ENCODE results near the gene PCNX3.
"Not testable (repeated sequence)": the region's sequence is repeated elsewhere in the genome, so short reads cannot be mapped to it uniquely, and the experiment has no call there.

The PCNX3 gene

GRCh38 chr11:65655570-65656332 is 40.2 kb downstream of the PCNX3 start:
- DNase-seq (ENCODE audit: low read depth): no peak

- DNase-seq (ENCODE audit: low read depth): no peak
These were observed 41.9 kb downstream of the PCNX3 start for GRCh38 chr11:65657426-65657825.

- no peak for DNase-seq (ENCODE audit: low read depth)
These were observed 42.8 kb downstream of the PCNX3 start for GRCh38 chr11:65658174-65659021.

DNA sequence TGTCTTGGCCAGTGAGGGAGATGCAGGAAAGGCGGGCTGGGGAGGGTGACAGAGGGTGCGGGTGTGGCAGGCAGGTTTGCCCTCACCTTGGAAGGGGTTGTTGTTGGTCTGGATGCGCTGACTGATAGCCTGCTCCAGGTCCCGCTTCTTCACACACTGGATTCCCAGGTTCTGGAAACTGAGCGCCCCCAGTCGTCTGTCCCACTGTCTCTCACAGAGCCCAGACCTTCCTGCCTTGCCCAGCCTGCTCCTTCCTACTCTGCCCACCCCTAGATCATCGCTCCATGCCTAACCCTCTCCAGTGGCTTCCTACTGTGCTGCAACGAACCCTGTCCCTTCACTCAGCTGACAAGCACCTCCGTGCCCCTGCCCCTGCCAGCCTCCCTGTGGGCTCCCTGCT is 44.5 kb downstream of the PCNX3 start:
- no peak for DNase-seq (ENCODE audit: low read depth)

- not testable (repeated sequence) for DNase-seq (ENCODE audit: low read depth)
These were observed 45.3 kb downstream of the PCNX3 start for GRCh38 chr11:65660908-65661307.

GRCh38 chr11:65661599-65662246 is 46.1 kb downstream of the PCNX3 start:
- DNase-seq (ENCODE audit: low read depth): no peak

- DNase-seq (ENCODE audit: low read depth): no peak
These were observed 46.7 kb downstream of the PCNX3 start for GRCh38 chr11:65662247-65662798.

DNA sequence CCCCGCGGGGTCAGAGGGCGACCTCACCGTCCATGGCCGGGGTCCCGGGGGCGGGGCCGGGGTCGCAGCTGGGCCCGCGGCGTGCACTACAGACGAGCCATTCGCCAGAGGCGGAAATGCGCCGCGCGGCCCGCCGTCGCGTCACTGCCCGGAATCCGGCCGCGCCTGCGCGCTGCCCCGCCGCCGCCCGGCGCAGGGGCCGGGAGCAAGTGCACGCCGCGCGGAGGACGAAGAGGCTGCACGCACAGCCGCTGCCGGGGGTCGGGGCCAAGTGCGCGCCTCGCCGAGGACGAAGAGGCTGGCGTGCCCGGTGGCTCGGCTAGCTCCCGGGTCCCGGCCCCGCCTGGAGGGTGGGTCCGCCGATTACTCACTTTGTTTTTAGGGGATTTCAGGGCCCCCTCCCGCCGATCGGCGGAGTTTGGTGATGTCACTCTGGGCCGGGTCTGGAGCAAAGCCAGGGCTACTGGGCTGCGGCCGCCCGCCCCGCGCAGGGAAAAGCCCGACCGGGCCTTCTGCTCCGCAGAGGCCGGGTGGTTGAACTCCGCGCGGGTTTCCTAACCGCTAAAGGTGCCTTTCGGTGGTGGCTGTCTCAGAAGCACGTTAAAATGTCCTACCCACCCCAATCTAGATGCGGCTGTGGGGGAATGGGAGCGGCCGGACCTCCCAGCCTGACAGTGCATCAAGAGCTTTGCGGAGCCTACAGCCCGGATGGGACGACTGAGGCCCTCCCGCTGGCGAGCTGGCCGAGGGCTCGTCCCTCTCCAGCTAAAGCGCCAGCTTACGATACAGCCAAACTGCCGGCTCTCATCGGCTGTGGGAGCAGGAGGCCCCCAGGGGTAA is 47.4 kb downstream of the PCNX3 start, which contains the start of gene RELA:
Gene RELA (minus strand): TSS at position 118 of the 840 bp plus-strand sequence. CDS start 84 bp downstream, at position 34.
- peak; percentile 69 for DNase-seq (ENCODE audit: low read depth)

DNA sequence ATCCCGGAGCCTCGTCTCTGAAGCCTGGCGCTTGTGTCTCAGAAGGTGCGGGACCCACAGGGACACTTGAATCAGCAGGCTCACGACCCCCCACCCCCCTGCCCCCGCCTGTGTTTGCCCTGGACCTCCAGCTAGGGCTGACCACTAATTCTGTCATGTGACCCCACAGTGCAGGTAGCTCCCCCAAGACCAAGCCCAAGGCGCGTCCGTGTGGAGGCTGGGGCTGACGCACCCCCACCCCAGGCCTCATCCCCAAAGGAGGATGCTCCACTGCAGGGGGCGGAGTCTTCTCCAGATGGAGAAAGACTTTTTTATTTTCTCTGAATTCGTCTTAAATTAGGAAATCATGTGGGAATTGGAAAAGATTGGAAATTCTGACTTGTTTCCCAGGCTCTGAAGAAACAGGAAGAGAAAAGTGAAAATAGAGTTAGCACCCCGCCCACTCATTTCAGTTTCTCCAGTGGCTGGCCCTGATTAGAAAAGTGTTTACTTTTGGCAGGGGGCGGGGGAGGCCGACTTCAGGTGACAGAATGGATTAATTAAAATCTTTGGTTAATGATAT is 48.1 kb downstream of the PCNX3 start:
- DNase-seq (ENCODE audit: low read depth): no peak

DNA sequence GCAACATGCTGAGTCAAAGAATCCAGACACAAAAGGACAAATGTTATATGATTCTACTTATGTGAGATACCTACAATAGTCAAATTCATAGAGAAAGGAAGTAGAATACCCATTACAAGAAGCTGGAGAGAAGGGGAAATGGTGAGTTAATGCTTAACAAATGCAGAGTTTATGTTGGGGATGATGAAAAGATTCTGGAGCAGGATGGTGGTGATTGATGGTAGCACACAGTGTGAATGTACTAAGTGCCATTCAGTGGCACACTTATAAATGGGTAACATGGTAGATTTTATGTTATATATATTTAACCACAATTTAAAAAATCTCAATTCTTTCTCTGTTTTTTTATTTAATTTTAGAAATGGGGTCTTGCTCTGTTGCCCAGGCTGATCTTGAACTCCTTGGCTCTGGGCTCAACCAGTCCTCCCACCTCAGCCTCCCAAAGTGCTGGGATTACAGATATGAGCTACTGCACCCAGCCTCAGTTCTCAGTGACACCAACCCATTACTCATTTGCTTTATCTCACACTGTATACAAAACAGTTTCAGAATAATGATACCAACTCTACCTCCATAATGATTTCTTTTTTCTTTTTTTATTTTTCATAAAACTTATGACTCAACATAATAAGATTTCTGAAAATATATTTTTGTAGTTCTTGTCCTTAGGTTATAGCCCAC is 56.7 kb downstream of the PCNX3 start:
- DNase-seq (ENCODE audit: low read depth): no peak

DNA sequence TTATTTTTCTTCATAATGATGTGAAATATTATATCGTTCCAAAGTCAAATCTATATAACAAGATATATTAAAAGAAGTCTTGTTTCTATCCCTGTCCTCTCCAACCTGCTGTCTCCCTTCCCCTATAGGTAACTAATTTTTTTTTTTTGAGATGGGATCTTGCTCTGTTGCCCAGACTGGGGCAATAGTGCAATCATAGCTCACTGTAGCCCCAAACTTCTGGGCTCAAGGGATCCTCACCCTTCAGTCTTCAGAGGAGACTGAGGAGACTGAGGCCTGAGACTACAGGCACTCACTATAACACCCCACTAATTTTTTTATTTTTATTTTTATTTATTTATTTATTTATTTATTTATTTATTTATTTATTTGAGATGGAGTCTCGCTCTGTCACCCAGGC is 57.4 kb downstream of the PCNX3 start:
- DNase-seq (ENCODE audit: low read depth): no peak

DNA sequence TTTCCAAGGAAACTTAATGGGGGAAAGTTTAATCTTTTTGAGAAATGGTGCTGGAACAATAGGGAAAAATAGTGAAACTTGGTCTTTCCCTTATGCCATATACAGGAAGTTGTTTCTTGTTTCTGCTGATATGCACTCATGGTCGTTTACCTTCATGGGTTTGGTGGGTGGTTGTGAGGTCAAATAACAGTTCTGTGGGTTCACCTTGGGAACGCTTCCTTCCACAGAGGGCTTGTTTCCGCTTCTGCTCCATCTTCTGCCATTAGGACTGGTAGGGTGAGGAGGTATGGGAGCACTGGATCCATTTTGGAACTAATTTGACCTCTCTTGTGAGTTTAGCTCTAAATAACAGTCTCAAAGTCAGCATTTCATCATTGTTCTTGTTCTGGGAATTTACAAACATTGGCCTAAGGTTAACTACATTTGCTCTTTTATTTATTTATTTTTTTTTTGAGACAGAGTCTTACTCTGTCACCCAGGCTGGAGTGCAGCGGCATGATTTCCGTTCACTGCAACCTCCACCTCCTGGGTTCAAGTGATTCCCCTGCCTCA is 64.7 kb downstream of the PCNX3 start:
- no peak for DNase-seq (ENCODE audit: low read depth)

DNA sequence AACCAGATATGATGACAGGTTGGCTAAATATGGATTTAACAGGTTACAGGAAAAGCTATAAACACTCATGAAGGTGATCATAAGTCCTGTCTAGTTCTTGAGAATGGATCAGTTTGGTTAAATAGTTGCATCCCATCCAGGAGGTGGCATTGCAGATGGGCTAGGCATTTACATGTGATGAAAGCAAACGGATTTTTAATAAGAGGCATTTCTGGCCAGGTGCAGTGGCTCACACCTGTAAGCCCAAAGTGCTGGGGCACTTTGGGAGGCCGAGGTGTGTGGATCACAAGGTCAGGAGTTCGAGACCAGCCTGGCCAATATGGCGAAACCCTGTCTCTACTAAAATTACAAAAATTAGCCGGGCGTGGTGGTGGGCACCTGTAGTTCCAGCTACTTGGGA is 67.9 kb downstream of the PCNX3 start:
- not testable (repeated sequence) for DNase-seq (ENCODE audit: low read depth)

GRCh38 chr11:65685981-65686380 is 70.4 kb downstream of the PCNX3 start:
- no peak for DNase-seq (ENCODE audit: low read depth)
